GM18870 (cell line): ENCODE measurements around the gene EEF1A2.

ENCODE experiments used
- ATAC-seq: cut with Tn5 transposase; IDR thresholded peaks from one replicate; pipeline ENCODE4 v1.9.1; 2021; ENCODE audit warnings: moderate library complexity; ENCODE audit not compliant: unreplicated experiment

The EEF1A2 gene

GRCh38 chr20:63537525-63538203, 38.8 kb upstream of the EEF1A2 start:
- peak; percentile 79 for ATAC-seq

GRCh38 chr20:63536997-63537524, 38.2 kb upstream of the EEF1A2 start, which contains the start of gene PTK6:
Gene PTK6 (minus strand): TSS chr20:63537376. CDS start chr20:63537314, 62 bp downstream.
- ATAC-seq, result no peak

DNA sequence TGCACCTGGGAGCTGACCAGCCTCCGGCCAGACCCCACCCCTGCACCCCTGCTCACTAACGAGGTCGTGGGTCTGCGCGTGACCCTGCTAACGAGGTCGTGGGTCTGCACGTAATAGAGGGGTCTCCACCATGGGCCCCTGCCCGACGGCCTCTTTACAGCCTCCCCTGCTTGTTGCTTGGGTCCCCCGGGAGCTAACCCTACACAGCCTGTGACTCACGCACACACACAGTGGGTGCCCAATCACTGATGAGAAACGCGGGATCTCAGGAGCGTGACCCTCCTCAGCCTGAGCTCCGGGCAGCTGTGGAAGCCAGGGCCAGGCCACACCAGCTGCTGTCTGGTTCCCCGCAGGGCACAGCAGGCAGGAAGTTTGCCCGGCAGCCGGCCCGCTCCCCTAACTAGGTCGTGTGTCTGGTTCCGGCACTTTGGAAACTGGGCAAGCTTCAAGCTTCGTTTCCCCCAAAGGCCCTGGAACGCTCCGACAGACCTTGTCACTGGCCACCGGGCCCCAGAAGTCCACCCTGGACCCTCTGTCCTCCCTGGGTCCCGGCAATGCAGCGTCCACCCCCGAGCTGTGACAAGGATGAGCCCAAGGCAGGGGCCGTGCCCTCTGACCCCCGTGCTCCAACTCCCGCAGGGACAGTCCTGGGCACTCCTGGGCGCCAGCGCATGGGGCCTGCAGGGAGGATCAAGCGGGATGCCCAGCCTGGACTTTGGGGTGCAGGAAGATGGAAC, 37.5 kb upstream of the EEF1A2 start:
- ATAC-seq, result no peak

- ATAC-seq, result no peak
Measured at GRCh38 chr20:63534831-63535651, 36.2 kb upstream of the EEF1A2 start.

DNA sequence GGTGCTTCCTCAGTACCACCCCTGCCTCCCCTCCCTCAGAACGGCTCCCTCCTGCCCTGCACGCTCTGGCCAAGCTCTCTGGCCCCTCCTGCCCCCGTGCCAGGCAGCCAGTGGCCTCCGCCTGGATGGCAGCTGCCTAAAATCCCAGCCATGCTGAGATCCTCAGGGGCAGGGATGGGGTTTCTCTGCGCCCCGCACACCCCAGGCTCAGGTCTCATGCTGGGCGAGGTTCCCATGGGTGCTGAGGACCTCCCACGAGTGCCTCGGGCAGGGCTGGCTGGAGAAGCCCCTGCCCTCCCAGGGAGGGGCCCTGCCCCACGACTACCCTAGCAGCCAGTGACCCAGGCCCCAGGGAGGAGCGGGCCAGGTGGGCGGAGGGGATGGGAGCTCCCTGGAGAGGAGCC, 35.5 kb upstream of the EEF1A2 start:
- no peak for ATAC-seq

- no peak for ATAC-seq
Measured at GRCh38 chr20:63533871-63534393, 35.0 kb upstream of the EEF1A2 start.

DNA sequence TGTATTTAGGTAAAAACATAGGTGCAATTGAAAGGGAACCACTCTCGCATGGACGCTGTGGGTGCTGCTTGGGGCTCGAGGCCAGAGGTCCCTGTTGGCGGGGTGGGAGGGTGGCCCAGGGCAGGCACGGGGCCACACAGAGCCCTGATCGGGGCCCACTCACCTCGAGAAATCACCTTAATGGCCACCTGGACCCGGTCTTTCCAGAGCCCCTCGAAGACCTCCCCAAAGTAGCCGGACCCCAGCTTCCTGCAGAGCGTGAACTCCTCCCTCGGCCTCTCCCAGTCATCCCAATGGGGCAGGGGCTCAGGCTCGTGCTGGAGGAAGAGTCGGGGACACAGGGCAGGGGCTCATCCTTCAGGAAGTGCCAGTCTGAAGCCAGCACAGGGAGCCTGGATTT, 34.5 kb upstream of the EEF1A2 start:
- ATAC-seq, result no peak

GRCh38 chr20:63532449-63532971, 33.6 kb upstream of the EEF1A2 start:
- ATAC-seq, result no peak

DNA sequence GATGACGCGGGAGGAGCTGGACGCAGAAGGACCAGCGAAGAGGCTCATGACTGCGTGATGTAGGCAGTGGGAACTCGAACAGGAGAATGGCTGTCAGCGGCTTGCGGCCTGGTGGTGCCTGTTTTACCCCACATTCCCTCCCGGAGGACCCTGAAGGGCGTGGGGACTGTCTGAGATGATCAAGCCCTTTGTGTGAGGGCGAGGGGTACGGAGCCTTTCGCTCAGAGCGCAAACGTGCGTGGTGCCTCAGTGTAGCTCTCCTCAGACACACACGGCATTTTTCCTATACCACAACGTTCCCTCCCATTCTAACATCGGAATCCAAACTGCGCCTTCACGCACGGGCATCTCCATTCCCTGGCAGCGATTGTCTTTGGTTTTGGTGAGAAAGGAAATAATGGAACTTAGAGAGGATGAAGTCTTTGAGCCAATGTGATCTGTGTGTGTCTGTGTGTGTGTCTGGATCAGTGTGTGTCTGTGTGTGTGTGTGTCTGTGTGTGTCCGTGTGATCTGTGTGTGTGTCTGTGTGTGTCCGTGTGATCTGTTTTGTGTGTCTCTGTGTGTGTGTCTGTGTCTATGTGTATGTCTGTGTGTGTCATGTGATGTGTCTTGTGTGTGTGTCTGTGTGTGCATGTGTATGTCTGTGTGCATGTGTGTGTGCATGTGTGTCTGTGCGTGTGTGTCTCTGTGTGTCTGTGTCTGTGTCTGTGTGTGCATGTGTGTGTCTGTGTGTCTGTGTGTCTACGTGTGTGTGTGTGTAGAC, 33.0 kb upstream of the EEF1A2 start:
- ATAC-seq, result no peak

DNA sequence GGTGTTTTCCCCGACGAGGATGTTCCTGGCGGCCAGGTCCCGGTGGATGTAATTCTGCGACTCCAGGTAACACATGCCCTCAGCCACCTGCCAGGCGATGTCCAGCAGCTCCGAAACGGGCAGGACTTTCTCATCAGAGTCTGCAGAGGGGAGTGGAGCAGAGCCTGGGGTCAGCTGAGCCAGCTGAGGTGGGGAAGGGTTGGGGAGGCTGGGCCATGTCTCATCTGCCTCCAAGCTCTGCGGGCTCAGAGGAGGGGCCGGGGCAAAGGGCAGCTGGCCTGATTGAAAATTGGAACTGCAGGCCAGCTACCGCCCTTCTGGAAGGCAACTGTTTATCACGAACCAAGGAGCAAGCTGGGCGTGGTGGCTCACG, 31.9 kb upstream of the EEF1A2 start:
- ATAC-seq, result no peak

DNA sequence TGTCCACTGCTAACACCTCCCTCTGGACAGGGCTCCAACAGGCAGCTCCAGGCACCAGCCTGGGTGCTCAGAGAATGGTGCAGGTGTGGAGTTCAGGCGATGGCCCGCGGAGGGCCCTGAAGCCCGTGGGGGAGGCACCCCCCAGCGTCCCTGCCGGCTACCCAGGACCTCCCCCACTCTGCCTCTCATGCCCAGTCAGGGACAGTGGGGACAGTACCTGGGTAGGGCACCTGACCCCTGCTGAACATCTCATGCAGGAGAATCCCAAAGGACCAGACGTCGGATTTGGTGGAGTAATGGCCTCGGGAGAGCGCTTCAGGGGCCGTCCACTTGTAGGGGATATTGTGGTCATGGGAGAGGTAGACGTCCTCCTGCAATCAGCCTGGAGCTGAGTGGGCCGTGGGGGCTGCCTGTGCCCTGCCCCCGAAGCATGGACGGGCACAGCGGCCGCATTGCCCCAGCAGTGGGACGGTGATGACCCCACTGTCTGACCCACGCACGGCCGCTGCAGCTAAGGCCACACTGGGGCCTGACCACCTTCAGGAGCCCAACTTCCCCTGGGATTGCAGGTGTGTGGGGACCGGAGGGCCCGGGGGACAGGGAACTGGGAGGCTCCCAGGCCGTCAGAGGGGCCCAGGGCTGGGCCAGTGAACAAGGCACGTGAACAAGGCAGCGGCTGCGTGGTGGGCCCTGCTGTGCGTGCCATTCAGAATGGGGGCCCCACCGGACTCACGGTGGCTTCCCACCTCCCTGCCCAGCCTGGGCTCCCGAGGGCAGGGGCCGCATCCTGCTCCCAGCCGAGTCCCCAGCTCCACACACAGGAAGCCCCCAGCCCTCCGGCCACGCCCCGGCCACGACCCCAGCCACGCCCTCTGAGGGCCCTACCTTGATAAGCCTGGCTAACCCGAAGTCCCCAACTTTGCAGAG, 31.2 kb upstream of the EEF1A2 start:
- ATAC-seq, result no peak

GRCh38 chr20:63529180-63529860, 30.4 kb upstream of the EEF1A2 start:
- no peak for ATAC-seq

GRCh38 chr20:63527184-63527583, 28.3 kb upstream of the EEF1A2 start:
- ATAC-seq, result no peak

GRCh38 chr20:63525971-63526370, 27.1 kb upstream of the EEF1A2 start:
- ATAC-seq, result no peak

GRCh38 chr20:63525185-63525584, 26.3 kb upstream of the EEF1A2 start:
- no peak for ATAC-seq

DNA sequence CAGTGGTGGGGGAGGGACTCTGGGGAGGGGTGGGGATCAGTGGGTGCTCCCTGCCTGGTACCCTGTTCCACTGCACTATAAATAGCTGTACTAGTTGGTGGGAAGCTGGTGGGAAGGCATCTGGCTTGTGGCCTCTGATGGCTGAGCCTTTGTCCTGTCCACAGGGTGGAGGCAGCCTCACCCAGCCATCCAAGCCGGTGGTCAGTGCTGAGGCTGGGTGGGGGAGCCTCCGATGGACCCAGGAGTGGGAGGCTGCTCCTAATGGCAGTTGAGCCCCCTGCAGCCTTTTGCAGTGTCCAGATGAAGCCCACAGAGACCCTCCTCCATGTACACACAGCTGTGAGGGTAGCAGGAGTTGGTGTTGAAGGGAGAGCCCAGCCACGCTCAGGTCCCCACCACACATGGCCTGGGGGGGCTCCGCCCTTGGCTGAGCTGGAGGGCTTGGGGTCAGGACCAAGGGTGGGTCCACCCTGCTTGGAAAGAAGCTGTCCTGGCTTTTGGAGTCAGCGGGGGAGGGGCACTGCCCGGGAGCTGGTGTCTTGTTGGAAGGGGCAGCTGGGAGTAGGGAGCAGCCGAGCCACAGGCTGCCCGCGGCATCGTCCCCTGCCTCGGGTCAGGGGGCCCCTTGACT, 24.2 kb upstream of the EEF1A2 start:
- no peak for ATAC-seq

DNA sequence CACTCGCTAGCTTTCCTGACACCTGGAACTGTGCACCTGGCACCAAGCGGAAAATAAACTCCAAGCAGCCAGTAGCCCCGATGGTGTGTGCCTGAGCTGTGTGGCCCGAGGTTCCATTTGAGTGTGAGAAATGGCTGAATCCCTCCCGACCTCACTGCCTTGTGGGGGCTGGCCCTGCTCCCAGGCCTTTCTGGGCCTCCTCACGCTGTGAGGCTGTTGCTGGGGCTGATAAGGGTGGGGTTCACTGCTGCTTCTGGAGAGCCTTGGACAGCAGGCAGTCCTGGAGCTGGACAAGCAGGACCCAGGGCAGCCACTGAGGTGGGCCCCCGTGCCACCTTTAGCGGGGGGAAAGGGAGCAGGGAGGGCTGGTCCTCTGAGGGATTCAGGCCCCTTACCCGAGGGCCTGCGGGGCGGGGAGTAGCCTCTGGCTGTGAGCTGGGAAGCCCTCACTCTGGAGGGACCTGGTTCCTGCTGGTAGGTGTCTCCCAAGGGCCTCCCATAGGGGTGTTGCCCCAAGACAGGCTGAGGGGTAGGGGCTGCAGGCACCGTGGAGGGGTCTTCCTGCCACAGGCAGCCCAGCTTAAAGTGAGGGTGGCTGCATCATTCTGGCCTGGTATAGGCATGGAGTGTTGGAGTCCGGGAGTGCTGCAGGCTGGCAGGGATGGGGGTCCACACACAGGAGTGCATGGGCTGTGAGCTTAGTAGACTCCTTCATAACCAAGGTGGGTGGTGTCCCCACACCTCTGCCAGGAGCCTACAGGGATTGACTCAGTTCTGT, 23.4 kb upstream of the EEF1A2 start:
- no peak for ATAC-seq
